GM19438 (cell line): Measurements from ENCODE around the gene DALRD3.

Source experiments
- ATAC-seq: cut with Tn5 transposase; IDR thresholded peaks from one replicate; pipeline ENCODE4 v1.9.1; 2021; ENCODE audit warnings: low read depth; ENCODE audit not compliant: unreplicated experiment

The DALRD3 gene

GRCh38 chr3:48982686-48983085, 35.7 kb downstream of the DALRD3 start:
- ATAC-seq, result no peak

- no peak for ATAC-seq
These were observed 36.4 kb downstream of the DALRD3 start for GRCh38 chr3:48982016-48982415.

- no peak for ATAC-seq
These were observed 38.1 kb downstream of the DALRD3 start for GRCh38 chr3:48980295-48980694.

- ATAC-seq, result no peak
These were observed 38.9 kb downstream of the DALRD3 start for GRCh38 chr3:48979451-48979850.

- ATAC-seq, result no peak
These were observed 44.1 kb downstream of the DALRD3 start for GRCh38 chr3:48974076-48974864.

GRCh38 chr3:48970586-48970985, 47.8 kb downstream of the DALRD3 start:
- ATAC-seq, result no peak

GRCh38 chr3:48966876-48967361, 51.5 kb downstream of the DALRD3 start:
- no peak for ATAC-seq

- no peak for ATAC-seq
These were observed 52.0 kb downstream of the DALRD3 start for GRCh38 chr3:48966367-48966766.
